ENCODE data around the gene CLIC5.

Gene CLIC5

GRCh38 chr6:46039646-46040045, 24.0 kb upstream of the CLIC5 start:
- no peak overlapping the region for H3K27ac ChIP-seq
- no peak for DNase-seq (ENCODE audit: low read depth, low spot score)

DNA sequence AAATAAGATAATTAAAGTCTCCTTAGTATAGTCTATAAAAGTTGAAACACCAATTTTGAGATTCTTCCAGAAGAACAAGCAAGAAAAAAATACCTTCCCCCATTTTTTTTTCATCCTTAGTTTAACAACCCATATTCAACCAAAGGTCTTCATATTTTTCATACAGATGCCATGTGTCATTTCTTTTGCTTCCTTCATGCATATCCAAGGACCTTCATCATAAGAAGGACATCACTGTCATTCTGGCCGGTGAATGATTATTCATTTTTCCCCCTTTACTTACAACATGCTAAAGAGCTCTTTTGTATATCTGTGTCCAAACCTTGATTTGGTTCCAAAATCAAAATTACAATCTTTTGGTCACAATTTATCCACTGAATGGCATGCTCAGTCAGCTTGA, 21.3 kb upstream of the CLIC5 start:
- H3K27ac ChIP-seq: no peak overlapping the region
- no peak for DNase-seq (ENCODE audit: low read depth, low spot score)

GRCh38 chr6:46035242-46035641, 19.6 kb upstream of the CLIC5 start:
- DNase-seq (ENCODE audit: low read depth, low spot score): no peak

GRCh38 chr6:46032110-46032998, 16.7 kb upstream of the CLIC5 start:
- DNase-seq (ENCODE audit: low read depth, low spot score): no peak
- H3K27ac ChIP-seq: no peak overlapping the region

More at GRCh38 chr6:46035242-46035641, 19.6 kb upstream of the CLIC5 start:
- no peak overlapping the region for H3K27ac ChIP-seq

GRCh38 chr6:46029602-46030001, 13.9 kb upstream of the CLIC5 start:
- H3K27ac ChIP-seq: no peak overlapping the region

DNA sequence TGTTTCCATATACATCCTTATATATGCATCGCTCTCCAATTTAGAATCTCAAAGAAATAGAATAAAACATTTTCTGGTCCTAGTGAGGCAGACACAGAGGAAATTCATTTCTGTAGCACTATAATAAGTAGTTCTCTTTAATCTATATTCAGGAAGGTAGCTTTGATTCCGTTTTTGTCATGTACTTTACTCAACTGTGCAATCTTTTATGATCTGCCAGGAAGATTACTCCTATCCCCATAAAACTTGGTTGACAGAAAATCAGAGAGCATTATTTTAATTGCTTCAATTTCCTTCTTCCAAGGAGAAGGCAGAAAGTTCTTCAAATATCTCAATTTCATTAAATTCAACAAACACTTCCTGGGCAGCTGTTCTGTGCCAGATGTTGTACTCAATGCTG, 10.6 kb upstream of the CLIC5 start:
- no peak for DNase-seq (ENCODE audit: low read depth, low spot score)
- H3K27ac ChIP-seq: no peak overlapping the region

More at GRCh38 chr6:46029602-46030001, 13.9 kb upstream of the CLIC5 start:
- DNase-seq (ENCODE audit: low read depth, low spot score): no peak

GRCh38 chr6:46025573-46025972, 9.9 kb upstream of the CLIC5 start:
- no peak for DNase-seq (ENCODE audit: low read depth, low spot score)
- no peak overlapping the region for H3K27ac ChIP-seq

GRCh38 chr6:46024124-46024769, 8.6 kb upstream of the CLIC5 start:
- no peak for DNase-seq (ENCODE audit: low read depth, low spot score)

DNA sequence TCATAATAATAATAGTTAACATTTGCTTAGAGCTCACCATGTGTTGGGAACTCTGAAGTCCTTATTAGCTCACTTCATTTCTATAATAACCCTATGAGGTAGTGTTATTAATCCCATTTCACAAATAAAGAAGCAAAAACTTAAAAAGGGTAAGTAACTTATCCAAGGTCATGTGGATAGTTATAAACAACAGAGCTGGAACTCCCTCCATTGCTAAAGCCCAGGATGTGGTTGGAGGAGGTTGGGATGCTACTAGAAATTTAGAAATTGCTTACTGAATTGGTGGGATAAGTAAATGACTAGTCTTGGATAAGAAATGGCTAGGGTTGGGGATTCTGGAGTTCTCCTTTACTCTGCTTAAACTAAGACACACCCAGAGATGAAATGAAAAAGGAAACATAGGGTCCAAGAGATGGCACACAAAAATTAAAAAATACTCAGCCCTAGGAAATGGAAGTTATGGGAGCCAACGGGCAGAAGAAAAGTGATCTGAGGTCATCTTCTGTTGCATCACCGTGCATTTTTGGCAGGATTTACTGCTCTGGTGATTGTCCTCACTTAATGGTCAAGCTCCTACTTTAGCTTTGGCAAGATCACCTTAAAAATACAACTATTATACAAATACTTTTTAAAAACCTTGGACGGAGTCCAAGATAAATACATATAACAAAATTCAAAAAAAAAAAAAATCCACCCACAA, 7.7 kb upstream of the CLIC5 start:
- DNase-seq (ENCODE audit: low read depth, low spot score): no peak
- no peak overlapping the region for H3K27ac ChIP-seq

More at GRCh38 chr6:46024124-46024769, 8.6 kb upstream of the CLIC5 start:
- no peak overlapping the region for H3K27ac ChIP-seq

DNA sequence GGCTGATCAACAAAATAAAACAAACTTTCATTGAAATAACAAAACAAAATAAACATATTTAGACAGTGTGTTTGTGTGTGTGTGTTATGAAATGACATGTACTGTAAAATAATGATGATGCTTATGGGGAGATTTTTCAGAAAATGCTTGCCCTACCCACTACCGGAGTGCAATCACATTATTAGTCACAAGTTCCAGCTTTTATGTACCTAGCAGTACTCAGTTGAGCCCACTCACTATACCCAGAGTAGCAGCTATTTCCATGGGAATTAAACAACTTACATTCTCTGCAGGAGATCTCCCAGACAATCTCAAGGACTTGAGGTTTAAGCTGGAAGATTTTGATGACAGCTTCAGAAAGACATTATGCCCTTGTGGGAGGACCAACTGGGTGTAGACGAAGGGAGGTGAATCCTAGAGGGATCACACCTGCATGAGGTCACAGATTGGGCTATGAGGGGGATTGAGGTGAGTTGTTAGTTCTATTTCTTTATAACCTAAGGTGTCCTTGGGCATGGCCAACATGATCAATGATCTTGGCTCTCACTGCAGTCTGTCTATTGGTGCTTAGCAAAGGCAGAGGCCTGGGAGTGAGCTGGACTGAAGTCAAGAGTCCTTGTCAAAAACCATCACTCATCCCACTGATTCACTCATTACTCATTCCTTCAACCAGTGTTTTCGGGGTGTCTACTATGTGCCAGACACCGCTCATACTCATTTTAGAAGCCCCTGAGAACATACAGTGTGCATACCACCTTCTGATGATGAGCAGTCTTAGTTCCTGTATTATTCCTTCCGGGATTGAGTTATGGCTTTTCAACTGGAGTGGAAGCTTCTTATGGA, 6.7 kb upstream of the CLIC5 start:
- DNase-seq (ENCODE audit: low read depth, low spot score): no peak
- H3K27ac ChIP-seq: no peak overlapping the region

DNA sequence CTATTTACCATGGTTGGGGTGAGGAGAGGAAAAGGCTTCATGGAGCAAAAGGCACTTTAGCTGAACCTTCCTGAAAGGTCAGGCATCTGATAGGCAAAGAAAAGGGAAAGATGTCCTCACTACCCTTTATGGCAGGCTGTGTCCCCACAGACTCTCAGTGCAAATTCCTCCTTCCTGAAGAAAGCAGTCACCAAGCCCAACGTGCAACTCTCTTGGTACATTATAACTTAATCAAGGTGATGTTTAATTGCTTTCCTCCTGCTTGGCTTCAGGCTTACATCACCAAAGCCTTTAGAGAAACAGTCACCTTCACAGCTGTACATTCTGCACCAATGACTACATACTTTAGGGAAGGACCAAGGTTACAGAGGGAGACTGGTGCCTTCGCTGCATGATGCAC, 2.1 kb upstream of the CLIC5 start:
- H3K27ac ChIP-seq: no peak overlapping the region
- no peak for DNase-seq (ENCODE audit: low read depth, low spot score)

DNA sequence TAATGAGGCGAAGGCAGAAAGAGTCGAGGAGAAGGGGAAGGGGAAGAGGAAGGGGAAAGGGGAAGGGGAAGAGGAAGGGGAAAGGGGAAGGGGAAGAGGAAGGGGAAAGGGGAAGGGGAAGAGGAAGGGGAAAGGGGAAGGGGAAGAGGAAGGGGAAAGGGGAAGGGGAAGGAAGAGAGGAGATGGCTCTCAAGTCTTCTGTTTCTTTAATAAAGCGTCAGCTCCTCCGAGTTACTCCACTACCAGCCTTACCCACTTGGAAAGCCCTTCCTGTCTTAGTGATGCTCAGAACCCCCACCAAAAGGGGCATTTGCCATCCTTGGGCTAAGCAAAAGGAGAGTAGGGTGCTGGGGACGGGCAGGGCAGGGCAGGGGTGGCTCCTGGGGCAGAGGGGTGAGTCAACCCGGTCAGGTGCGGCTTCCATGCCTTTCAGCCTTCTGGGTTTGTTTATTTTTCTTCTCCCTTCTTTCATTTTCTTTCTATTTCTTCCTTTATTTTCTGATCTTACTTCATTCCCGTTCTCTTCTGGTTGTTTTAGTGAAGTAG, 476 bp upstream of the CLIC5 start:
- DNase-seq (ENCODE audit: low read depth, low spot score): no peak
- H3K27ac ChIP-seq: no peak overlapping the region

DNA sequence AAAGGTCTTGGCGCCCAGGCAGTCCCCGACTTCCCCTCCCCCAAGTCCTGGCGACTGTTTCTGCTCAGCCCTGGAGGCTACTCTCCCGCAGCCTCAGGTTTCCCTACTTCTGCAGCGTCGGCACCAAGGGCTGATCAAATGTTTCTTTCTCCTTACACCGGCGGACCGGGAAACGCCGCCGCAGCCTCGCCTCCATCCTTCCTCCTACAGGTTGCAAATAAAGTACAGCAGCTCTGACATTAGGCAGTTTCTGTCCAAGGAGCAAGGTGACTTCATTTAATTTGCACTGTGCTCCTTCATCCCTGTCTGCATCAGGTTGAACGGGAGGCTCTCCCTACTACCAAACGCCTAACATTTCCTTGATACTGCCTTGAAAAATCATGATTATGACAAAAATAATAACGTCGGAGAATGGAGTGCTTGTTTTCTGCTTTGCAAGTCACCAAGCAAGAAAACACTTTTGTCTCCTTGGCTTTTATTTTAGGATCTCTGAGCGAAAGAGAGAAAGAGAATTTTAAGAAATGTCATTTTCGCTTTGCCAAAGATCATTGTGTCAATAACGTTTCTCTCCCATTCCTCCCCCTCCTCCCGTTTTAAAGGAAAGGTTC, 1.0 kb downstream of the CLIC5 start:
- DNase-seq (ENCODE audit: low read depth, low spot score): no peak
- H3K27ac ChIP-seq: no peak overlapping the region

- H3K27ac ChIP-seq: no peak overlapping the region
- no peak for DNase-seq (ENCODE audit: low read depth, low spot score)
Observed at GRCh38 chr6:46014046-46014445, 1.6 kb downstream of the CLIC5 start.

DNA sequence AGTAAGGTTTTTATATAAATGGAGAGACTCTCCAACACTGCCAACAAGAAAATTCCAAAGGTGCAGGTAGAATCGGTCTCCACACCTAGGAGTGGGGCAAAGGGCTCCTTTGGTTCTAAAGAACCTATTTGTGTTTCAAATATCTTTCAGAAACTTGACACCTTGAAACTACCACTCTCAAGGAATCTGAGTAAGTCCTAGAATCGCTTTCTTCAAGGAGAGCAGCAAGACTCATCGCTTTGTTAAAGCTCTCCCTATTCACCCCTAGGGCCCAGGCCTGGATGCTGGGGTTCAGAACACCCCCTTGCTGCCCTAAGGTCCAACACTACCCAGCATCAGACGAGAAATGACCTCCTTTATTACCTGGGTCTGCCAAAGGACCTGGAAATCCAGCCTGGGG, 2.0 kb downstream of the CLIC5 start:
- H3K27ac ChIP-seq: no peak overlapping the region
- DNase-seq (ENCODE audit: low read depth, low spot score): no peak

DNA sequence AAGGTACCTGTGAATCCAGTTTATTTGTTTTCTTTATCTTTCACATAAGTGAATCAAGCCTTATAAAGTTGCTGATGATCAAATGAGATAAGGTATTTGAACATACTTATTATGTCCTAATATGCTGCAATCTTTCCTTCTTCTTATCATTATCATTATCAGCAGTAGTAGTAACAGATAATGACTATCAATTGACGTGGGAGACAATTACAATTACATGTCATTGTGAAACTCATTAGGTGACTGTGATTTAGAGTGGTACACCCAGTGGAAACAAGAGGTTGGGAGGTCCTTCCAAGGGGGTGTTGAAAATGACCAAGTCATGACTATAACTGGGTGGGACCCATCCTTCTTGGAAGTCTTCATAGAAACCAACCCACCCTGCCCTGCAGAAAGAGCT, 2.8 kb downstream of the CLIC5 start:
- DNase-seq (ENCODE audit: low read depth, low spot score): no peak
- no peak overlapping the region for H3K27ac ChIP-seq

DNA sequence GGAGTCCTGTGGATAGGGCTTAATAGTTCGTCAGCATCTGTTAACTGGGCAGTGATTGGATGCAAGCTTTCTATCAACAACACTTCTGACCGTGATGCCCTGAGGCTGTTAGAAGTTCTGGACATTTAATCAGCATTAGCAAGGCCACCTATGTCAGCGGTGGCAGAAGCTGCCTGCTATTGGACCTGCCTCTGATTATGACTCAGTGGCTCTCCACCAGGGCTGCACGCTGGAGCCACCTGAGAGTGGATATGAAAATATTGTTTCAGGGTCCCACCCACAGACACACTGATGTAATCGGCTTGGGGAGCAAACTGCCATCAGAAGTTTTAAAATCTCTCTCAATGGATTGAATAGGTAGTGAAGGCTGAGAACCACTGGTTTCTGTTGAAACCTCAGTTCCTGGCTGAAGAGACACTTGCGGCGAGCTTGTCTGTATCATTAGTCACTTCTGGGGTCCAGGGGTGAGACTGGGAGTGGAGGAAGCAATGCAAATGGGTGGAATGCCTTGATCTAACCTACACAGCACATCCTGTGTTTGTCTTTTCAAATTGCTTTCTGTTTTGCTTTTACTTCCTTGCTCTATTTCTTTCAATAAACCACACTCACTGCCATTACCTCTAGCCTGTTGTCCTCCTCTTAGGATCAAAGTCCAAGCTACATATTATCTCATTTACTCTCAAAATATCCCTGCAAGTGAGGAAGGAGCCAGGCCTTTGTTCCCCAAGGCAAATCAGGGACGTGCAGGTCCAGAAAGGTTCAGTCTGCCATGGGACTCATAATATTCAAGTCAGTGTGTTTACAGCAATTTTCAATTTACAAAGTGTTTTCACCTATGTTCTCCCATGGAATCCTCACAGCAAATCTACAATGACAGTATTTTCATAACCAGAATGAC, 4.2 kb downstream of the CLIC5 start:
- no peak for DNase-seq (ENCODE audit: low read depth, low spot score)
- H3K27ac ChIP-seq: no peak overlapping the region

- no peak overlapping the region for H3K27ac ChIP-seq
- DNase-seq (ENCODE audit: low read depth, low spot score): no peak
Observed at GRCh38 chr6:46010771-46011170, 4.9 kb downstream of the CLIC5 start.

DNA sequence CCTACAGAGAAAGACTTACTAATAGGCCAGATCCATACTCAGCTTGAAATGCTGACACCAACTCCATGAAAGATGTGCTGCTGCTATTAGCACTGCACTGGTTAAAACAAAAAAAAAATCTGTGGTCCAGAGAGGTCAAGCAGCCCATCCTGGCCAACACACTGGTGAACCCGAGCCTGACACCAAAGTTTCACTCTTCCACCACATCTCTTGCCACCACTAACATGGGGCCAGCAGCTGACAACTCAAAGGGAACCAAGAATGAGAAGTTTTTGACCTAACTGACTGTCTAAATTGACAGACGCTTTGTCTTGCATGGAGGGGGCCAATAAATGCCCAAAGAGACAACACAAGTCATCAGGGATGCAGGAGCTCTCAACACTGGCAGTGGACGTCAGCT, 5.4 kb downstream of the CLIC5 start:
- DNase-seq (ENCODE audit: low read depth, low spot score): no peak
- no peak overlapping the region for H3K27ac ChIP-seq
